Kasumi-1 (cell line): ENCODE data around the gene C1orf56.

ENCODE experiments used
- DNase-seq, 2 experiments: peaks; one replicate each; lab custom pipeline; 2025; lab: John Stamatoyannopoulos, UW

The C1orf56 gene, protein sequence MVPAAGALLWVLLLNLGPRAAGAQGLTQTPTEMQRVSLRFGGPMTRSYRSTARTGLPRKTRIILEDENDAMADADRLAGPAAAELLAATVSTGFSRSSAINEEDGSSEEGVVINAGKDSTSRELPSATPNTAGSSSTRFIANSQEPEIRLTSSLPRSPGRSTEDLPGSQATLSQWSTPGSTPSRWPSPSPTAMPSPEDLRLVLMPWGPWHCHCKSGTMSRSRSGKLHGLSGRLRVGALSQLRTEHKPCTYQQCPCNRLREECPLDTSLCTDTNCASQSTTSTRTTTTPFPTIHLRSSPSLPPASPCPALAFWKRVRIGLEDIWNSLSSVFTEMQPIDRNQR

DNA sequence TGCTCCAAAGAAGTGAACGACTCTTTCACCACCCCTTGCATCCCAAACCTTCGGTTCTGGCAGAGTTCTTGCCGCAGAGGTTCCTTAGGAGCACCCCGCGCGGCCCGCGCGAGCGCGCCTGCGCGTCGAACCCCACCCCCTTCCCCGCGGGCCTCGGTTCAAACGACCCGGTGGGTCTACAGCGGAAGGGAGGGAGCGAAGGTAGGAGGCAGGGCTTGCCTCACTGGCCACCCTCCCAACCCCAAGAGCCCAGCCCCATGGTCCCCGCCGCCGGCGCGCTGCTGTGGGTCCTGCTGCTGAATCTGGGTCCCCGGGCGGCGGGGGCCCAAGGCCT lies at the start of gene C1orf56:
Gene C1orf56, plus strand, starts transcription at position 161 of the 334 bp plus-strand sequence. Its CDS starts 97 bp downstream, at position 258.
- DNase-seq = peak in 1 of 2 experiments; percentile 51

GRCh38 chr1:150997949-150998348 lies 49.6 kb upstream of the C1orf56 start:
- DNase-seq = no peak

- DNase-seq = no peak
Measured at GRCh38 chr1:150999051-150999674, 48.4 kb upstream of the C1orf56 start.

DNA sequence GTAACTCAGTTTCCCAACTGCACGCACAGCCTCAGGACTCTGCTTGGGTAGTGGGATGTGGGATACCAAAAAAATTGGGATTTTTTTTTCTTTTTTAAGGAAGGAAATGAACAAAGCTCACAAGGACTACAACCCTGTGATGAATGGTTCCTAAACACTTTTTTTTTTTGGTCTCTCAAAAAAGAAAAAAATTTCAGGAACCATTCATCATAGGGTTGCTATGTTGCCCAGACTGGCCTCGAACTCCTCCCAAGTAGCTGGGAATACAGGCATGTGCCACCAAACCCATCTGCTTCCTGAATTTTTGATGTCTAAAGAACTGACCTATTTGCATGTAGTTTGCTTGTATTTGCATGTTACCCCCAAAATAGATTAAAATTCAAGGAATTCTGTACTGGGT lies 47.6 kb upstream of the C1orf56 start:
- DNase-seq = no peak

DNA sequence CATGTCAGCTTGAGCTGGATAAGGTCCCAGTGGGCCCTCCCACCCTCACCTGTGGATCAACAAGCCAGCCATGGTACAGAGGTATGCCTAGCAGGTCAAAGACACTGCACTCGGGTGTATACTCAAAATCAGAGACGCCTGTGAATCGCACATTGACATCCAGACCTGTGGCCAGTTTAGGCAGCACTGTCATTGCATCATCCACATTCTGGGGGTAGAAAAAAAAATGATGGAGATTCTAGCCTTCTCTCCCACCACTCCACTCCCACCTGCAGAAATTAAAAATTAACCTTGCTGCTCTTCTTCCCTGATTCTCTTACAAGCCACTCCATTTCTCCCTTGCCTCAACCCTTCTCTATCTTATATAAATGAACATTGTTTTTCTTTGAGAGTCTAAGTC lies 47.1 kb upstream of the C1orf56 start:
- DNase-seq = no peak

GRCh38 chr1:151001602-151002001 lies 45.9 kb upstream of the C1orf56 start:
- no peak for DNase-seq

- peak; percentile 26 to 28 for DNase-seq
Measured at GRCh38 chr1:151002051-151002450, 45.5 kb upstream of the C1orf56 start.

DNA sequence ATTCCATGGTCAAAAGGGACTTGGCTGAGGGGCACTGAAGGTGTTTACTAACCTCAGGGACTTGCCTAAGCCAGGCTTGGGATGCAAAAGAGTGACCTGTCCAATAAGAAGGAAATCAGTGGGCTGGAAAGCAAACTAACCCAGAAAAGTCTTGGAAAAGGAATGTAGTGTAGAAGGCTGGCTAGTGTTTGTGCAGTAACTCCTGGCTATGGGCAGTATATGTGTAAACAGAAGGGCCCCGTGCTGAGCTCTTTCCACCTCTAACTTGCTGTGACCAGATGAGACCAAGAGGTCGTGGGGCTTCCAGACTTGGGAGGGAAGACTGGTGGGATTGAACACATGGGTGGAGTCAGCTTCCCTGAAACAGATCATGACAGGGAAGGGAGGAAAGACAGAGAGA lies 44.9 kb upstream of the C1orf56 start:
- no peak for DNase-seq

GRCh38 chr1:151003180-151003579 lies 44.4 kb upstream of the C1orf56 start:
- DNase-seq = peak; percentile 41 to 48

- DNase-seq = no peak
Measured at GRCh38 chr1:151005729-151006319, 41.7 kb upstream of the C1orf56 start.

- DNase-seq = peak; percentile 95 to 96
Measured at GRCh38 chr1:151006327-151007052, 41.1 kb upstream of the C1orf56 start, which contains the start of gene MINDY1. TSS of gene MINDY1 (minus strand) at chr1:151006902. CDS start at chr1:151002617, 4,285 bp downstream.

GRCh38 chr1:151007853-151008243 lies 39.7 kb upstream of the C1orf56 start:
- DNase-seq = no peak

DNA sequence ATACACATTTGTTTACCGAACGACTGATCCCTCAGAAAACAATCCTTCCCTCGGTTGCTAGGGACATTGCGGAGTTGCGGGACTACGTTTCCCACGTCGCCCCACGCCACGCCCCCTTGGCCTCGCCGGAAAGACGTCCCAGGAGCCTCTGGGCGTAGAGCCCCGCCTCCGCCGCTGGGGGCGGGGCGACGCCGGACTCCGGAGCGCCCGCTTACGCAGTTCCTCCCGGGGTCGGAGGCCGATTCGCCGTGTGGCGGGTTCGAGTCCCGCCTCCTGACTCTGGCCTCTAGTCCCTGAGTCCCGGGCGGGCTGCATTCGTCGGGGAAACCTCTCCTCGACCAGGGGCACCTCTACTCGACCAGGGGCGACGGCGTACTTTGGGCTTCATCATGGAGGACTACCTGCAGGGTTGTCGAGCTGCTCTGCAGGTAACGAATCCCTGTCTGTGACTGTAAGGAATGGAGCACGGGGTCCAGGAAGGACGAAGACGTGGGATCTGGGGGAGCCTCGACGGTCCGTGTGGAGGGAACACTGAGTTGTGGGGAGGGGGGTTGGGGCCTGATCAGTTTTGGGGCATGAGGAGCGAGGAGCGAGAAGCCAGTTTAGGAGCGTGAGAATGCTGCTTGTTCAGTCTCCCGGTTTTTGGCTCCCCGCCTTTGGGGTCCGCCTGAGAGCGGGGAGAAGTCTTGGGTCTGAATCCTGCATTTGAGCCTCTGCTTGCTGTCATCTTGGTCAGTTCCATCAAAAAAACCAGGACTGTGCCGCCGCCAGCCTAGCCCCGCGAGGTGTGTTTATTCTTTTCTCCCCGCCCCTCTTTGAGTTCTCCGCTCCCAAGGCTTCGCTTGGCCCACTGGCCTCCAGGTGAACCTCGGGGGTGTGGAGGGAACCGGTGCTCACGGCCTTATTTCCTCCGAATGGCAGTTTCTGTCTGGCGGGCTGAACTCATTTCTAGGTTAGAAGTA lies 39.0 kb upstream of the C1orf56 start, which contains the start of gene PRUNE1:
Gene PRUNE1, plus strand, starts transcription at position 206 of the 962 bp plus-strand sequence. Its CDS starts 184 bp downstream, at position 390.
- DNase-seq = peak; percentile 90 to 94

- DNase-seq = no peak
Measured at GRCh38 chr1:151009206-151009587, 38.4 kb upstream of the C1orf56 start.

DNA sequence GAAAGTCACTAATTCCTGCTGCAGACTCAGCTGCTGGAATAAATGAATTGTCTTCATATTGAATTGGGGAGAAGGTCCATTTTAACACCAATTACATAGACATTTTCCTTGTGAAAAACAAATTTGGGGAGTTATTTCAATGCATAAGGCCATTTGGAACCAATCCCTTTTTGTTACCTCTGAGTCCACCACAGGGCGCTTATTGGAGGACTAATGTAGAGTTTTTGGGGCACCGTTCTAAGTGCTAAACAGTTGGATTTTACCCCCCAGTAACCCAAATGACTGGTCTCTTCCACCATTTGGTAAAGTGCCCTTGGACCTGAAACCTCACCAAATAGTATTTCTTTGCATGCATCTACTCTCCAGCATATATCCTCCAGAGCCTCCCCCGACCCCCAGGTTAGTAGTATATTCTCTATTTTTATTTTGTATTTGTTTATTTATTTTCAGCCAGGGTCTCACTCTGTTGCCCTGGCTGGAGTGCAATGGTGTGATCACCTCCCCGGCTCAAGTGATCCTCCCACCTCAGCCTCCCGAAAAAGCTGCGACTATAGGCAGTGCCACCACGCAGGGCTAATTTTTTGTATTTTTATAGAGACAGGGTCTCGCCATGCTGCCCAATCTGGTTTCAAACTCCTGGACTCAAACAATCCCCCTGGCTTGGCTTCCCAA lies 37.7 kb upstream of the C1orf56 start:
- DNase-seq = no peak

DNA sequence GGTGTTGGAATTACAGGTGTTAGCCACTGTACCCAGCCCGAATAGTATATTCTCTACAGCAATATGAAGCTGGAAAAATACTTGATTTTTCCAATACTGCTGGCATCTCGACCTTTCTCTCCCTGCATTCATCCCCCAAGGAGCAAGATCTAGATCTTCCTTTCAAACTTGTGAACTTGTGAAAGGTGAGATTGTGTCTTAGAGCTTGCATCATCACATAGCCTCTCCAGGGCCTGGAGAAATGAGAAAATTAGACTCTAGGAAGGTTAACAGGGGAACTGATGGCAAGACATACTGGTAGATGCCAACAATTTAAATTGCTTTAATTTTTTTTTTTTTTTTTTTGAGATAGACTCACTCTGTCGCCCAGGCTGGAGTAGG lies 37.2 kb upstream of the C1orf56 start:
- DNase-seq = no peak

- peak; percentile 36 to 43 for DNase-seq
Measured at GRCh38 chr1:151011154-151011850, 36.2 kb upstream of the C1orf56 start.

DNA sequence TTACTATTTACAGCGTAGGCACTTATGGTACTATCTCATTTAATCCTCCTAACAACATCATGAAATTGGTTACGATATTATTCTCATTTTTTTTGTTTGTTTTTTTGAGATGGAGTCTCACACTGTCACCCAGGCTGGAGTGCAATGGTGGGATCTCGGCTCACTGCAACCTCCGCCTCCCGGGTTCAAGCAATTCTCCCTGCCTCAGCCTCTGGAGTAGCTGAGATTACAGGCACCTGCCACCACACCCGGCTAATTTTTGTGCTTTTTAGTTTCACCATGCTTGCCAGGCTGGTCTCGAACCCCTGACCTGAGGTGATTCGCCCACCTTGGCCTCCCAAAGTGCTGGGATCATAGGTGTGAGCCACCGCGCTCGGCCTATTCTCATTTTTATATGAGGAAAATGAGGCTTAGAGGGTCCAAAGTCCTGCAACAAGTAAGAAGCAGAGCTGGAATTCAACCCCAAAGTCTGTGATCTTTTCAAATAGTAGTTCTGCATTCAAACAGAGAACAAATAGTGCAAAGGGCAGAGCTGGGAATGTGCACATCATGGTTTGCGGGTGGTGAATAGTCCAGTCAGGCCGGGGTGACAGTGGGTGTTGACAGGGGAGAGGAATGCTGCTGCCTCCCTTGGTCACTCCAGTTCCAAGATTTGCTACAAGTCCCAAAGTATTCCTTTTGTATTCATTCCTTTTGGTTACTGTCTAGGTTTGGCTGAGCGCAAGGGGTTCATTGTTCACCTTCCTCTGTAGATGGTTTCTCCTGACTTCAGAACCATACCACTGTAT lies 34.7 kb upstream of the C1orf56 start:
- no peak for DNase-seq

DNA sequence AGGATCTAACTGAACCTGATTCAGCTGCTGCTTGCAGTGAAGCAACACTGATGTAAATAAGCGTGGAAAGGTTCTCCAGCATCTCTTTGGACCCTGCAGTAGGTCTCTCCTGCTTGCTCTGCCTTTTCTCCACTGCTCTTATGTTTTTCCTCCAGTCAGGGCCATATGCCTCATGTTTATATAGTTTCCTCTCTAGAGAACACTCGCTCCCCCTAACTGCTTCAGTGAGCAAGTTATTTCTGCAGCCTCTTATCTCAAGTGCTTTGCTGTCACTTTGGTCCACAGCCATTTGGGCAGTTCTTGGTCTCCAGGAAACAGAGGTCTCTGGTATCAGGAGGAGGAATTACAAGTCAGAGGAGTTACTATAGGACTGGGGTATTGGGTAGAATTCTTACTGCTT lies 34.0 kb upstream of the C1orf56 start:
- DNase-seq = no peak
